ENCODE measurements around the gene WDR48. TPM values are rescaled to one million over a fixed set of nuclear protein-coding genes. Genes with fewer than 3 reads are reported as not detected.

The WDR48 gene
- total and polyA plus RNA-seq, 9 of the 15 experiments (the other 6 are each of a cell fraction or from before 2014, with no cell fraction given) = 26.6 to 70.6 (median 48.0) TPM

GRCh38 chr3:39101022-39101689 is 49.3 kb downstream of the WDR48 start (continued):
- TF ChIP-seq ZNF318 (IDR thresholded peaks at IDR 0.05; ENCODE audit: borderline replicate concordance in 1 of 2, low read depth in 1 of 2) (no peak), MAZ (CRISPR knock-in tag; conservative IDR thresholded peaks at IDR 0.05 in 1 of 2, IDR thresholded peaks at IDR 0.05 in 1 of 2) (peak in 1 of 2 experiments; percentile 38; a peak in 1 of 4 replicates), RBBP5 (IDR thresholded peaks at IDR 0.05; ENCODE audit: borderline replicate concordance, insufficient read depth, low read length, poor library complexity, severe bottlenecking) (no peak), ZBTB5 (IDR thresholded peaks at IDR 0.05) (no peak), ZNF146 (CRISPR knock-in tag; IDR thresholded peaks at IDR 0.05; ENCODE audit: unreplicated experiment) (no peak), LARP7 (IDR thresholded peaks at IDR 0.05) (no peak), XRCC5 (IDR thresholded peaks at IDR 0.05; ENCODE audit: low read depth, low read length) (0 out of 2 replicates have a peak, but pooled peaks have one; percentile 41), ZNF23 (CRISPR knock-in tag; IDR thresholded peaks at IDR 0.05) (no peak), SPI1 (IDR thresholded peaks at IDR 0.05; ENCODE audit: borderline replicate concordance, low read depth, low read length) (no peak), NUFIP1 (IDR thresholded peaks at IDR 0.05; ENCODE audit: partially characterized antibody) (no peak), IFI16 (CRISPR knock-in tag; IDR thresholded peaks at IDR 0.05) (no peak), ESRRA (IDR thresholded peaks at IDR 0.05; ENCODE audit: borderline replicate concordance, low read depth) (no peak), E2F1 (CRISPR knock-in tag; IDR thresholded peaks at IDR 0.05) (no peak), DLX4 (CRISPR knock-in tag; IDR thresholded peaks at IDR 0.05) (no peak), TAL1 (IDR thresholded peaks at IDR 0.05) (no peak), RBM25 (IDR thresholded peaks at IDR 0.05; ENCODE audit: low read depth, low read length, severe bottlenecking) (peak; percentile 61)
